ENCODE results near the gene ELK4.
A peak's percentile ranks its signal among the peaks of the same experiment; 100 is the strongest.

The ELK4 gene

GRCh38 chr1:205629751-205630150 lies 2.1 kb downstream of the ELK4 start:
- peak; percentile 25 for DNase-seq

DNA sequence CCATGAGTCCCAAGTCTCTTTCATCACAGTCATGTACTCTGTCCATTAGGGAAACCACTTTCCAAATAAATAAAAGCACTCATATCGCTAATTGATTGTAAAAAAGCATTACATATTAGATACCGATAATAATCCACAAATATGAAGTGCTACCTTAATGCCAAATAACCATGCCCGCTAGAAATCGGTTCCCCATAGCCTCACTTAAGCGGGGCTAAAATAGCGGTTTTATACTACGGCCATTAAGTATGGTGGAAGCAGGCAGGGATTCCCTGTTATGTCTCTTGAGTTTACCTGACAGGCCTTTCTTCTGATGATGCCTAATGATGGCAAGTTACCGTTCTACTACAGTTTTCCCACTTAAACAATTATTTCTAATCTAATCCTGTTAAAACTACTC lies 3.9 kb downstream of the ELK4 start:
- no peak for DNase-seq

DNA sequence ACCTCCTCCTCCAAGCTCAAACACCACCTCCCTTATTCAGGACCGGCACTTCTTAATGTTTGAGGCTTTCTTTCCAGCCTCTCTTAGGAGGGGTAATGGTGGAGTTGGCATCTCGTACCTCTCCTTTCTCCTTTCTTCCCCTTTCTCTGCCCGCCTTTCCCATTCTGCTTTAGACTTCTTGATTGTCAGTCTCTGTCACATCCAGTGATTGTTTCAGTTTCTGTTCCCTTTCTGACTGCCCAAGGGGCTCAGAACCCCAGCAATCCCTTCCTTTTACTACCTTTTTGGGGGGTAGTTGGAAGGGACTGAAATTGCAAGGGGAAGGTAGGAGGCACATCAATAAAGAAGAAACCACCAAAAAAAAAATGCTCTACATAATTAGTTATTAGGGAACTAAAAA lies 5.6 kb downstream of the ELK4 start:
- no peak for DNase-seq

- no peak for DNase-seq
Measured at GRCh38 chr1:205623646-205624045, 8.2 kb downstream of the ELK4 start.

GRCh38 chr1:205620269-205620668 lies 11.5 kb downstream of the ELK4 start:
- no peak for DNase-seq

- DNase-seq = no peak
Measured at GRCh38 chr1:205619376-205619775, 12.4 kb downstream of the ELK4 start.

DNA sequence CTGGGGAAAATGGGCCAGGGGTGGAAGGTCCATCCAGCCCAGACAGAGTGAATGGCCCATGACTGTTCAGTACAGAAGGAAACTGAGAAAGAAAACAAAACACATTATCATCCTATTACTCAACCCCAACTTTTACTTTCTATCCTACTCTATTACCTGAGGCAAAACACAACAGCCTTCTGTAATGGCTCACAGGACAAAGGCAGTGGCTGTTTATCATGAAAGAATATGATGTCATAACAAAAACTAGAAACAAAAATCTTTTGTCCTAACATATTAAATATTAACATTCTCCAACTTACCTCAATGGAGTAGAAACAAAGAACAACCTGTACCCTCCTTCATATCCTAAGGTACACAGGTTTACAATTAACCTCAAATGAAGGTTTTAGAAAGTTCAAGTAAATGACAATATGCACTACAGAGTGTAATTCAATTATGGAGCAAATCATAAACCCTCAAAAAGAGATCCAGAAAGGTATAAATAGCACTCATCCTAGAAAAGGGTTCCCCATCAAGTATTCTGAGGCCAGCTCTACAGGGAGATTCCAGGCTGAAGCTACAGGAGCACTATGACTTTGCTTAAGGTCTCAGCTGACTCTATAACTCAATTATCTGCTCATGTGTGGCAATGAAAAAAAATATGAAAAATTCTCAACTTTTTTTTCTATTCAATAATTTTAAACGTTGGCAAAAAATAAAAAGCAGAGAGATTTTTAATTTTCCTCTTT lies 15.1 kb downstream of the ELK4 start:
- no peak for DNase-seq

DNA sequence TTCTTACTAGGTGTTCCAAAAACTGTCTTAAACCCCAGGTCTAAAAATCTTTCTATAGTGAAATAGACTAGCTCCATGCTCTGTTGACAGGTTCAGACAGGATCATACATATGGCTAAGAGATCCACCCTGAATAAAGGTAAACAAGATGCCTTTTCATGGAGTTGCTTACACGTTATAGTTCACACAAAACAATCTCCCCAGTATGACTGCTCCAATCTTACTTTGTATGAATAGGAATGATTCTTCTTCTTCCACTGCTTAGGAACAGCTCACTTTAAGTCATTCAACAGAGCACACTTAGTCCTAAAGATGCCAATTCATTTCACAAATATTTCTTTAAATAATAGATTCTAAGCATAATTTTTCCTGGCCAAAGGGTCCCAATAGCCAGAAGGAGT lies 16.0 kb downstream of the ELK4 start:
- DNase-seq = no peak

DNA sequence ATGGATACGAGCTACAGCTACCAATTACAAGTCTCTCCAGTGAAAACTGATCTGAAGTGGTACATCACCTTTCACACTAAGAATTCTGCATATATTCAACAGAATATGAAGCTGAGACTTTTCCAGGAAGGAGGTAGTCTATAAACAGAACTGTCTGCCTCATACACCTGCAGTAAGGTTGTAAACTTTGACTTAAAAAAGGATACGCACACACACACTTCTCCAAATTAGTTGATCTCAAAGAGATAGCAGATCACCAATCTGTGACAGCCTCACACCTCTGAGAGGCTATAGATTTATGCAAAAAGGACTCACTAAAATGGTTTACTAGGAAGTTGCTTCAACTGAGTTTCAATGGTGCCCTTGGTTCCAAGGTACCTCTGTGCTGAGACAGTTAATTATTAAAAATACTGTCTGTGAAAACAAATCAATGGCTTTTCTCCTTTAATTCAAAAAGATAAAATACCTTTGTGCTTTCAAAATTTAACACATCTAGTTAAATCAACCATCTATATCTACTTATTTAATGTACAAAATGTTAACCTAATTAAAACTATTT lies 17.9 kb downstream of the ELK4 start:
- DNase-seq = no peak

DNA sequence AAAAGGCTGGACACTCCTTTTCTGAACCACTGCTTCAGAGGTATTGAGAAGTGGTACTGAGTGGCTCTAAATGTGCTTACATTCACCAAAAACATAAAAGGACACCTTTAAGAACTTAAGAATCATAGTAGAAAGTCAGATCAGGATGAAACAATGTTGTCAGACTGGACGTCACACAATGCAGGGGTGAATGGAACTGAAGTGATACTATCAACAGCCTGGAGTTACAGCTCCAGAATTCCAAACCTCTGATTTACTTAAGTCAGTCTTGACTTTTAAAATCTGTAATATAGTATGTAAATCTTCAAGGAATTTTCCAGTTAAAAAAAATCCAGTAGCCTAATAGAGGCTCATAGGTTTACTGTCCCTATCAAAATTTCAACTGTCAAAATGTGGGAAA lies 19.3 kb downstream of the ELK4 start:
- no peak for DNase-seq

DNA sequence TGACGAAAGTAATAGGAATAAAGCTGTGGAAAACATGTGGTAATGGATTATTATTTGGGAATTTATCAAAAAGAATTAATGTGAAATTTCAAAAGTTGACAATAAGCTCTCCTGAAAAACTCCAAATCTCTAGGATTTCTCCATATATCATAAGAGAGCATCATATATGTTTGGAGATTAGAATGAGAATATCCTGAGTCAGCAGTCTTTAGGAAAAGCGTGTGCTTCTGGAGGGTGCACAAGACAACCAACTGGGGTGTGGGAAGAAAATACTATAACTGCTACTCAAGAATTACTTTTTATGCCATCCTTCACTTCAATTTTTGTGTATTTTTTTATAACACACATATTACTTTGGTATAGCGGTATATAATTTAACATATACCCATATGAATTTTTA lies 19.7 kb downstream of the ELK4 start:
- no peak for DNase-seq

DNA sequence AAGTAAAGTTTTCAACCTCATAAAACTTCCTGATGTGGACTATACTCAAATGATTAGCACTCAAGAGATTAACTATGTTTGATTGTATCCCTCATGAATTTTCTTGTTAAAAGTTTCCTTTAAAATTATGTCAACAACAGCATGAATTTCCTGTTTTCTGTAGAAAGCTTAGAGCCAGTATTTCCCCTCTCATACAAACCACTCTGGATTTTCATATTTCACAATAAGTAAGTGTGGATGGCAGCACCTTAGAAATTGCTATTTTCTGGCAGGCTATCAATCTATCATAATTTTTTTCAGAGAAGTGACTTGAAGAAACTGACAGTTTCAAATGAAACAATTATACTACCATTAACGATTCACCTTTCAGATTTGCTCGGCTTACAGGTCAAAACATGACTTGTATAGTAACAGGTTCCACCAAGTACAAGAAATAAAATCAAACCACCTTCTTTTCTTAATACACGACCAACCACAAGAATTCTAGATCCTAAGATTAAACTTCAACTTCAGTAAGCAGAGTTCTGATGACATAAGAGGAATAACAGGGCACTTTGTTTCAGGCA lies 20.8 kb downstream of the ELK4 start:
- no peak for DNase-seq

- DNase-seq = no peak
Measured at GRCh38 chr1:205610036-205610435, 21.8 kb downstream of the ELK4 start.

GRCh38 chr1:205604825-205605505 lies 26.8 kb downstream of the ELK4 start:
- no peak for DNase-seq

GRCh38 chr1:205604059-205604458 lies 27.8 kb downstream of the ELK4 start:
- no peak for DNase-seq

GRCh38 chr1:205601205-205601604 lies 30.6 kb downstream of the ELK4 start:
- DNase-seq = no peak

DNA sequence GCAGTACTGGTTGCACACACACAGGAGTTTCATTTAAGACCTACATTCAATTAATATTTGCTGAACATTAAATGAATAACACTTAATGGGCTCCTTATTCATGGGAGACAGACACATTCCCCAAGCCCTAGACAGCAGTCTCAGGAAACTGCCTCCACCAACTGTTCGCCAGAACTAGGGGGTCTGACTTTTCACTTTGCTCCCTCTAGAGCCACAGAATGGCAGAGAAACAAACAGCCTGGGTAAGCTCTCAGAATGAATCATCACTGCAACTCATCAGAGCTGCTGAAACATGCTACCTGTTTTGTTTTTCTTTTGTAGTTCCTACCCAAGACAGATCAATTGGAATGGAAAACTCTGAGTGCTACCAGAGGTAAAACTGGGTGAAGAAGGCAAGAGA lies 31.7 kb downstream of the ELK4 start:
- peak; percentile 21 for DNase-seq

DNA sequence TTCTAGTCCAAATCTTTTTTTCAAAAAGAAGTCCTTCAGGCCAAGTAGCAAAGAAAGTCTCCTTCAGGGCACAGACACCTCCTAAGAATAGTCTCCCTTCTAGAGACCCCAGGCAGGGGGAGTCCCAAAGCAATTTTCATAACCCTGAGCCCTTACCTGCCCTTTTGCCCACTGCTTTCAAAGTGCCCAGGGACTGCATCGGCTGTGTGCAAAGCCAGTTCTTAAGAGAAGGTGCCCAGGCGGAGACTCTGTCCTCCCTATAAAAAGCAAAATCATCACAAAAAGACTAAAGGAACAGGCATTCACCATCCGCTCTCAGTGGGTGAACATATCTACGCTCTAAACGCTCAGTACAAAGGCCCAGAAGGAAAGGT lies 32.2 kb downstream of the ELK4 start:
- DNase-seq = no peak

- DNase-seq = no peak
Measured at GRCh38 chr1:205598841-205599668, 32.8 kb downstream of the ELK4 start.

- DNase-seq = no peak
Measured at GRCh38 chr1:205597691-205598314, 34.0 kb downstream of the ELK4 start.

DNA sequence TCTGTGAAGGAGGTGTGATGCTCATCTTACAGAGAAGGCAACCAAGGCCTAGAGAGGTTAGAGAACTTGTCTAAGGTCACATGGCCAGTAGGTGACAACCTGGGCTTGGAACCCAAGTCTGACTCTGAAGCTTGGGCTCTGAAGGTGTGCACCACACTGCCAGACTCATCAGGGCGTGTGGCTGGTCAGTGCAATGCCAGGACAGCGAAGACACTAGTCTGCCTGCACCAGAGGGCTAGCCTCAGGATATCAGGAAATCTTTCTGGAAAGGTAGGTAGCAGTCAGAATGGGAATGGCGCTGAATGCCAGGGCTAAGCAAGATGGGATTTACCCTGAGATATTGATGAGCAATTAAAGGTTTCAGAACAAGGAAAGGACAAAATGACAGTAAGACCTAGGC lies 34.9 kb downstream of the ELK4 start:
- no peak for DNase-seq

- DNase-seq = no peak
Measured at GRCh38 chr1:205595861-205596260, 36.0 kb downstream of the ELK4 start.

- DNase-seq = no peak
Measured at GRCh38 chr1:205595435-205595834, 36.4 kb downstream of the ELK4 start.
